K562 (cell line): ENCODE data around the gene ZNF689. TPM values are rescaled to one million over a fixed set of nuclear protein-coding genes. Genes with fewer than 3 reads are reported as not detected.

ENCODE experiments used
- ATF2 ChIP-seq: sonication (generic); formaldehyde crosslinking; IDR thresholded peaks from 2 replicates; pipeline ENCODE4 v1.8.1; 2022; ENCODE audit warnings: missing genetic modification reagents
- ATF7 ChIP-seq: fragments of 450-650 bp; IDR thresholded peaks from 2 replicates; pipeline ENCODE4 v1.7.1; 2014; ENCODE audit warnings: mild to moderate bottlenecking, moderate library complexity
- DMBX1 ChIP-seq: fragments of 250-450 bp; sonication (Bioruptor Pico); IDR thresholded peaks from 2 replicates; pipeline ENCODE4 v1.8.0; 2022; ENCODE audit warnings: inconsistent platforms, mild to moderate bottlenecking, moderate library complexity, borderline replicate concordance
- E2F6 ChIP-seq, 2 experiments: IDR thresholded peaks; 2 replicates each; pipeline ENCODE4 v1.6.1; 2011; ENCODE audit warnings: borderline replicate concordance in 1 of 2, control low read depth in 1 of 2, low read depth in 1 of 2, low read length in 1 of 2, mild to moderate bottlenecking in 1 of 2, mixed read lengths in 1 of 2, moderate library complexity in 1 of 2; ENCODE audit not compliant: insufficient read depth in 1 of 2, insufficient read length in 1 of 2, poor library complexity in 1 of 2, severe bottlenecking in 1 of 2; ENCODE audit errors: extremely low read depth in 1 of 2
- E4F1 ChIP-seq: fragments of 250-450 bp; sonication (Bioruptor Pico); IDR thresholded peaks from 2 replicates; pipeline ENCODE4 v1.5.0; 2021; ENCODE audit warnings: mild to moderate bottlenecking, borderline replicate concordance
- EGR1 ChIP-seq: fragments of 450-650 bp; conservative IDR thresholded peaks from 2 replicates; pipeline ENCODE4 v1.6.1; 2017; ENCODE audit warnings: mild to moderate bottlenecking
- GABPB1 ChIP-seq: sonication (generic); formaldehyde crosslinking; IDR thresholded peaks from 2 replicates; pipeline ENCODE4 v1.8.0; 2022; ENCODE audit warnings: mild to moderate bottlenecking, missing genetic modification reagents
- GTF2A2 ChIP-seq: IDR thresholded peaks from 2 replicates; pipeline ENCODE4 v1.6.1; 2016; ENCODE audit warnings: mild to moderate bottlenecking, missing genetic modification characterization, missing compliant biosample characterization
- NFXL1 ChIP-seq: fragments of 450-650 bp; formaldehyde crosslinking; IDR thresholded peaks from 2 replicates; pipeline ENCODE4 v1.4.0; 2021; ENCODE audit warnings: mild to moderate bottlenecking
- PHTF2 ChIP-seq: fragments of 250-450 bp; sonication (Bioruptor Pico); IDR thresholded peaks from 2 replicates; pipeline ENCODE4 v1.5.0; 2021; ENCODE audit warnings: mild to moderate bottlenecking
- POLR2A ChIP-seq: fragments of 450-650 bp; conservative IDR thresholded peaks from 2 replicates; pipeline ENCODE4 v1.6.1; 2016
- RBM25 ChIP-seq: fragments of 200-400 bp; formaldehyde crosslinking; IDR thresholded peaks from 2 replicates; pipeline ENCODE4 v1.6.1; 2018; ENCODE audit warnings: low read length, low read depth, moderate library complexity; ENCODE audit not compliant: severe bottlenecking
- RNF2 ChIP-seq: sonication (generic); IDR thresholded peaks from 2 replicates; pipeline ENCODE4 v1.6.1; 2016
- SNRNP70 ChIP-seq: fragments of 200-400 bp; formaldehyde crosslinking; optimal IDR thresholded peaks from 2 replicates; pipeline ENCODE3; 2017; ENCODE audit warnings: low read depth, low read length
- ZBTB34 ChIP-seq: fragments of 250-450 bp; sonication (Bioruptor Pico); IDR thresholded peaks from 2 replicates; pipeline ENCODE4 v1.8.0; 2021; ENCODE audit warnings: mild to moderate bottlenecking, moderate library complexity
- ZBTB43 ChIP-seq: sonication (generic); formaldehyde crosslinking; IDR thresholded peaks from 2 replicates; pipeline ENCODE4 v1.8.0; 2023; ENCODE audit warnings: mild to moderate bottlenecking, missing genetic modification reagents
- ZC3H11A ChIP-seq: IDR thresholded peaks from 2 replicates; pipeline ENCODE4 v1.6.1; 2012; ENCODE audit warnings: low read depth, low read length, improper control_type of control experiment
- ZNF644 ChIP-seq: fragments of 200-800 bp; sonication (Bioruptor generic); IDR thresholded peaks from 2 replicates; pipeline ENCODE4 v1.6.1; 2016; ENCODE audit warnings: low read depth, missing genetic modification characterization, missing compliant biosample characterization
- ZNF766 ChIP-seq: fragments of 200-800 bp; sonication (Bioruptor generic); conservative IDR thresholded peaks from 2 replicates; pipeline ENCODE4 v1.6.1; 2016; ENCODE audit warnings: missing genetic modification characterization, missing compliant biosample characterization
- polyA plus RNA-seq, 8 experiments: library from polyadenylated mRNA; depleted of rRNA in 4 of 8; stranded (reverse) in 5 of 8; unstranded in 3 of 8; fragments of >200 nt; fragmentation: Nextera tagmentation in 2 of 8; fragmentation: Illumina TruSeq in 1 of 8; extraction: Ambion mirVana in 2 of 8; extraction: Trizol in 1 of 8; gene quantifications; 2 replicates each; pipeline versions ENCODE4 v1.2.1 to v1.2.3, GENCODE V29; 2011 to 2014; ENCODE audit warnings: inconsistent platforms in 1 of 8, missing spikeins in 1 of 8
- total RNA-seq, 7 experiments: library from RNA; depleted of rRNA in 6 of 7; stranded (reverse); fragments of >200 nt in 6 of 7; fragmentation: Illumina TruSeq in 2 of 7; extraction: Trizol in 2 of 7; gene quantifications; 2 replicates each; pipeline versions ENCODE4 v1.2.1 to v1.2.3, GENCODE V29; 2011 to 2021; ENCODE audit warnings: low replicate concordance in 1 of 7

The ZNF689 gene
- total and polyA plus RNA-seq, 9 of the 15 experiments (the other 6 are each of a cell fraction or from before 2014, with no cell fraction given): 5.4 to 15.4 (median 10.8) TPM

GRCh38 chr16:30650369-30651123, 40.4 kb upstream of the ZNF689 start, which contains the start of gene PRR14 (continued):
- TF ChIP-seq E2F6 (IDR thresholded peaks at IDR 0.05; ENCODE audit: borderline replicate concordance in 1 of 2, extremely low read depth in 1 of 2, insufficient read depth in 1 of 2, insufficient read length in 1 of 2, low read depth in 1 of 2, low read length in 1 of 2, poor library complexity in 1 of 2, severe bottlenecking in 1 of 2): peak; percentile 15 to 47
- TF ChIP-seq ATF7: peak; percentile 96
- TF ChIP-seq RNF2: peak; percentile 49; the same call in 1 of the 2 replicates
- no peak for TF ChIP-seq NFXL1
- TF ChIP-seq RBM25: peak; percentile 94
- no peak for TF ChIP-seq GTF2A2 (tag)
- TF ChIP-seq POLR2A: peak; percentile 72; the same call in 1 of the 2 replicates
- no peak for TF ChIP-seq ATF2
- TF ChIP-seq ZNF644 (tag): peak; percentile 96
- peak; percentile 50; the same call in 1 of the 2 replicates for TF ChIP-seq GABPB1 (CRISPR knock-in tag)
- no peak for TF ChIP-seq PHTF2
- peak; percentile 95 for TF ChIP-seq ZNF766 (CRISPR knock-in tag)
- TF ChIP-seq ZBTB34 (CRISPR knock-in tag): no peak
- no peak for TF ChIP-seq SNRNP70
- TF ChIP-seq ZC3H11A: no peak
- peak; percentile 83 for TF ChIP-seq EGR1
- TF ChIP-seq ZBTB43 (CRISPR knock-in tag): 0 out of 2 replicates have a peak, but pooled peaks have one; percentile 17
- peak; percentile 91 for TF ChIP-seq DMBX1
- no peak for TF ChIP-seq E4F1
